Panc1 (cell line): Measurements from ENCODE around the gene SYPL2.

Experiments
- CTCF ChIP-seq: fragments of 450-650 bp; IDR thresholded peaks from 2 replicates; pipeline ENCODE4 v1.5.1; 2017; ENCODE audit warnings: mild to moderate bottlenecking
- POLR2AphosphoS5 ChIP-seq: IDR thresholded peaks from 2 replicates; pipeline ENCODE4 v1.6.1; 2012; ENCODE audit warnings: mild to moderate bottlenecking, low read depth, low read length, moderate library complexity
- SIN3A ChIP-seq: IDR thresholded peaks from 2 replicates; pipeline ENCODE4 v1.6.1; 2012; ENCODE audit warnings: low read depth, mild to moderate bottlenecking, low read length, moderate library complexity, borderline replicate concordance; ENCODE audit not compliant: insufficient read depth
- TF ChIP-seq, protein P1 (sequence below), 2 experiments: IDR thresholded peaks; 2 replicates each; pipeline ENCODE4 v1.6.1; 2011 to 2012; ENCODE audit warnings: low read depth in 2 of 2, control low read depth in 1 of 2, low read length in 1 of 2, mild to moderate bottlenecking in 1 of 2, moderate library complexity in 1 of 2; ENCODE audit not compliant: insufficient read depth in 1 of 2

DNA sequence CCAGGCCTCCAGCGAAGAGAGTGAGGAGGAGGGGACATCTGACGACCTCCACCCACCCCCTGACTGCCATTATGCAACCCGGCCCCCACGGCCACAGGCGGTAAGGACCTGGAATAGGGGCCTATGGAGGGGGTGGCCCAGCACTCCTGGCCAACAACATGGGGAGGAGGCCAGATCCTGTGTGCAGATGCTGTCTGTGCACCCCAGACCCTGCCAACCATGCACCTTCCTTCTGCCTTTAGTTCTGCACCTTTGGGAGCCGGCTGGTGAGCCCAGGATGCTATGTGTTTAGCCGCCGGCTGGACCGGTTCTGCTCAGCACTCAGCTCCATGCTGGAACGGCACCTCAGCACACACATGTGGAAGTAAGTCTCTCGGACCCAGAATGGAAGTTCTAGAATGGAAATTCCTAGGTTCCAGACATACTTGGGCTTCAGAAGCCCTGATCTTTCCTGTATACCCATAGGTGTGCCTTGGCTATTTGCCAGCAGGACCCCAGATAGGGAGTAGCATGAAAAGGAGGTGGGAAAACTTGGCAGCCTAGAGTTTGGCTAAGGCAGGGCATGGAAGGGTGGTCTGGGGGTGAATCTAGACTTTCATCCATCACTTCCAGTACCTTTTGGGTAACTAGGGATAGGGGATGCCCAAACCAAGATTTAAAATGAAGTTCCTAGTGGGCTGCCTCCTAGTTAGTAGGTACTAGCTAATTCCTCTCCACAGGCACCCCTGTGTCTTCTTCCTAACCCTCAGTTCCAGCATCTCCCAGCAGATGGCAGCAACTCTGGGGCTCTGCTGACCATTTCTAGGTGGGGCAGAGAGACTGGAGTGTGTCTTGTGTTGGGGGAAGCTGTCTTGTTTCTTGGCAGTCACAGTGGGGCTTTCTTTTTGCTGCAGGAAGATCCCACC, 23.9 kb downstream of the SYPL2 start:
- TF ChIP-seq, protein P1, sequence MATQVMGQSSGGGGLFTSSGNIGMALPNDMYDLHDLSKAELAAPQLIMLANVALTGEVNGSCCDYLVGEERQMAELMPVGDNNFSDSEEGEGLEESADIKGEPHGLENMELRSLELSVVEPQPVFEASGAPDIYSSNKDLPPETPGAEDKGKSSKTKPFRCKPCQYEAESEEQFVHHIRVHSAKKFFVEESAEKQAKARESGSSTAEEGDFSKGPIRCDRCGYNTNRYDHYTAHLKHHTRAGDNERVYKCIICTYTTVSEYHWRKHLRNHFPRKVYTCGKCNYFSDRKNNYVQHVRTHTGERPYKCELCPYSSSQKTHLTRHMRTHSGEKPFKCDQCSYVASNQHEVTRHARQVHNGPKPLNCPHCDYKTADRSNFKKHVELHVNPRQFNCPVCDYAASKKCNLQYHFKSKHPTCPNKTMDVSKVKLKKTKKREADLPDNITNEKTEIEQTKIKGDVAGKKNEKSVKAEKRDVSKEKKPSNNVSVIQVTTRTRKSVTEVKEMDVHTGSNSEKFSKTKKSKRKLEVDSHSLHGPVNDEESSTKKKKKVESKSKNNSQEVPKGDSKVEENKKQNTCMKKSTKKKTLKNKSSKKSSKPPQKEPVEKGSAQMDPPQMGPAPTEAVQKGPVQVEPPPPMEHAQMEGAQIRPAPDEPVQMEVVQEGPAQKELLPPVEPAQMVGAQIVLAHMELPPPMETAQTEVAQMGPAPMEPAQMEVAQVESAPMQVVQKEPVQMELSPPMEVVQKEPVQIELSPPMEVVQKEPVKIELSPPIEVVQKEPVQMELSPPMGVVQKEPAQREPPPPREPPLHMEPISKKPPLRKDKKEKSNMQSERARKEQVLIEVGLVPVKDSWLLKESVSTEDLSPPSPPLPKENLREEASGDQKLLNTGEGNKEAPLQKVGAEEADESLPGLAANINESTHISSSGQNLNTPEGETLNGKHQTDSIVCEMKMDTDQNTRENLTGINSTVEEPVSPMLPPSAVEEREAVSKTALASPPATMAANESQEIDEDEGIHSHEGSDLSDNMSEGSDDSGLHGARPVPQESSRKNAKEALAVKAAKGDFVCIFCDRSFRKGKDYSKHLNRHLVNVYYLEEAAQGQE (IDR thresholded peaks at IDR 0.05; ENCODE audit: insufficient read depth in 1 of 2, low read depth in 2 of 2, low read length in 1 of 2): no peak
- TF ChIP-seq CTCF (peak; percentile 85), SIN3A (no peak), POLR2AphosphoS5 (no peak)
